Progenitor cell of endocrine pancreas (in vitro differentiated cells): ENCODE results near the gene OS9. TPM values are rescaled to one million over a fixed set of nuclear protein-coding genes. Genes with fewer than 3 reads are reported as not detected.

ENCODE experiments used
- DNase-seq: peaks from one replicate; pipeline ENCODE4 v3.0.0; 2021; ENCODE audit warnings: low spot score; ENCODE audit not compliant: unreplicated experiment
- H3K27ac Mint-ChIP-seq: 2 replicates; pipeline ENCODE4 v1.8.0; 2021; ENCODE audit warnings: mild to moderate bottlenecking, moderate library complexity, mixed read lengths
- H3K27me3 Mint-ChIP-seq: 2 replicates; pipeline ENCODE4 v1.8.0; 2021; ENCODE audit warnings: mixed read lengths
- H3K36me3 Mint-ChIP-seq: 2 replicates; pipeline ENCODE4 v1.8.0; 2022; ENCODE audit warnings: mixed read lengths; ENCODE audit not compliant: insufficient read depth
- H3K4me1 Mint-ChIP-seq: 2 replicates; pipeline ENCODE4 v1.8.0; 2021; ENCODE audit warnings: low read depth, mixed read lengths
- H3K4me3 Mint-ChIP-seq: 2 replicates; pipeline ENCODE4 v1.8.0; 2021; ENCODE audit warnings: low read depth, mild to moderate bottlenecking, moderate library complexity, mixed read lengths
- H3K9me3 Mint-ChIP-seq: 2 replicates; pipeline ENCODE4 v1.8.0; 2021; ENCODE audit warnings: low read depth, mixed read lengths
- total RNA-seq: library from RNA; stranded (reverse); gene quantifications from 2 replicates; pipeline ENCODE4 v1.2.1, GENCODE V29; 2021
- TF ChIP-seq, protein P1 (sequence below): fragments of 200-600 bp; sonication (generic); IDR thresholded peaks from one replicate; pipeline ENCODE4 v1.5.0; 2021; ENCODE audit warnings: antibody characterized with exemption, mild to moderate bottlenecking; ENCODE audit not compliant: unreplicated experiment

Gene OS9
- total RNA-seq, 1 donor from 2014 or later: 204 TPM

DNA sequence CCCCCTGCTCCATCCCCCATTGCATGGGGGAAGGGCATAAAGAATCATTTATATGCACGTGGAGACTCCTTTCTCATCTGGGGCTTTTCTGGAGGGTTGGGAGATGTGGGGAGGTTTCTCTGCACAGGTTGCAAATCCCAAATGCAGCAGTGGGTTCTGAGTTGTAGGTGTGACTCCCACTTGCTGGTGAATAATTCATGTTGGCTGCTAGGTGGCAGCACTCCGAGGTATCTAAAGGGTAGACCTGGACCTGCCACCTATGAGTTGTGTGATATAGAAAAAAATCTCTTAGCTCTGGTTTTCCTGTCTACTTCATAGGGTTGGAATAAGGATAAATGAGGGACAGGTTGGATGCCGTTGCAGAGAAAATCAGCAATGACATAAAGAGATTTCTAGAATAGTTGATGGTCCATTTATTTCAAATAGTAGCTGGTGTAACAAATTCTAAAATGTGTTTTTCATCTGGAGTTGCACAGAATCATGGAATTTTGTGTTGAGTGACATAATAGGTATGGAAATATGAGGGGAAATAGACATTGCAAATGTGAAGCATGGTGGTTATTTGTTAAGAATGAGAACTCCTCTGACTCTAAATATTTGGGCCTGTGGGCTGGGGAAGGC, 65.5 kb downstream of the OS9 start:
- Mint-ChIP-seq H3K4me3 (no peak overlapping the region), H3K27me3 (peaks cover 23% of the 10 kb centered on the region), H3K4me1 (peaks cover 12% of the 10 kb centered on the region), H3K9me3 (no peaks in the 10 kb centered on the region), H3K36me3 (peaks cover 17% of the 10 kb centered on the region), H3K27ac (no peak overlapping the region)
- no peak for DNase-seq
- TF ChIP-seq, protein P1, sequence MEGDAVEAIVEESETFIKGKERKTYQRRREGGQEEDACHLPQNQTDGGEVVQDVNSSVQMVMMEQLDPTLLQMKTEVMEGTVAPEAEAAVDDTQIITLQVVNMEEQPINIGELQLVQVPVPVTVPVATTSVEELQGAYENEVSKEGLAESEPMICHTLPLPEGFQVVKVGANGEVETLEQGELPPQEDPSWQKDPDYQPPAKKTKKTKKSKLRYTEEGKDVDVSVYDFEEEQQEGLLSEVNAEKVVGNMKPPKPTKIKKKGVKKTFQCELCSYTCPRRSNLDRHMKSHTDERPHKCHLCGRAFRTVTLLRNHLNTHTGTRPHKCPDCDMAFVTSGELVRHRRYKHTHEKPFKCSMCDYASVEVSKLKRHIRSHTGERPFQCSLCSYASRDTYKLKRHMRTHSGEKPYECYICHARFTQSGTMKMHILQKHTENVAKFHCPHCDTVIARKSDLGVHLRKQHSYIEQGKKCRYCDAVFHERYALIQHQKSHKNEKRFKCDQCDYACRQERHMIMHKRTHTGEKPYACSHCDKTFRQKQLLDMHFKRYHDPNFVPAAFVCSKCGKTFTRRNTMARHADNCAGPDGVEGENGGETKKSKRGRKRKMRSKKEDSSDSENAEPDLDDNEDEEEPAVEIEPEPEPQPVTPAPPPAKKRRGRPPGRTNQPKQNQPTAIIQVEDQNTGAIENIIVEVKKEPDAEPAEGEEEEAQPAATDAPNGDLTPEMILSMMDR: peak; percentile 60

GRCh38 chr12:57760347-57760982, 66.5 kb downstream of the OS9 start:
- no peak for DNase-seq
- Mint-ChIP-seq H3K36me3 (peaks cover 17% of the 10 kb centered on the region), H3K4me1 (peaks cover 12% of the 10 kb centered on the region), H3K4me3 (no peak overlapping the region), H3K27me3 (peaks cover 33% of the 10 kb centered on the region), H3K9me3 (no peaks in the 10 kb centered on the region), H3K27ac (no peak overlapping the region)
- TF ChIP-seq, protein P1: no peak

DNA sequence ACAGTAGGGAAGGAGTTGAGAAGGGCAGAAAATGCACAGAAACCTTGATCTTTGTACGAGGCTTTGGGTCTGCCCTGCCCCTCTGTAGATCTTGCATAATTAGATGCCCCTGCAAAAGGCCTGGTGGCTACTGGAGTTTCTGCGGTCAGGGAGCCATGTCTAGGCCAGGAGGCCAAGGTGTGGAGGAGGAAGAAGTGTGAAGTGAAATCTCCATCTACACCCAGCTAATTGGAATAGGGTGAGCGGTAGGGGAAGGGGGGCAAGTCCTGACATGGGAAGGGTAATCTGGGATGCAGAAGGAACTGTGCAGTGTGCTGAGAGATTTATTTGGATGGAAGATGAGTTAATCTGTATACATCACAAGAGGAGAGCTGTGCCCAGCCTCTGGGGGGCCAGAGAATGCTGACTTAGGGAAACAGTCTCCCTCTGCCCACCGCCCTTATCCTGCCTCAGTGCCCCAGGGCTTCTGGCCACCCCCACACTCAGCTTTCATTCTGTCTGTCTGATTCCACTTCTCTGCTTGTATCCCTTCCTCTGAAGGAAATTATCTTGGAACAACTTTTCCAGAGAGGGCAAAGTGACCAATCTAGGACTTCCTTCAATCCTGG, 67.6 kb downstream of the OS9 start:
- TF ChIP-seq, protein P1: no peak
- no peak overlapping the region for H3K27ac Mint-ChIP-seq
- peaks cover 12% of the 10 kb centered on the region for H3K4me1 Mint-ChIP-seq
- H3K4me3 Mint-ChIP-seq: no peak overlapping the region
- no peaks in the 10 kb centered on the region for H3K9me3 Mint-ChIP-seq
- no peak for DNase-seq
- peaks cover 43% of the 10 kb centered on the region for H3K27me3 Mint-ChIP-seq
- peaks cover 17% of the 10 kb centered on the region for H3K36me3 Mint-ChIP-seq

DNA sequence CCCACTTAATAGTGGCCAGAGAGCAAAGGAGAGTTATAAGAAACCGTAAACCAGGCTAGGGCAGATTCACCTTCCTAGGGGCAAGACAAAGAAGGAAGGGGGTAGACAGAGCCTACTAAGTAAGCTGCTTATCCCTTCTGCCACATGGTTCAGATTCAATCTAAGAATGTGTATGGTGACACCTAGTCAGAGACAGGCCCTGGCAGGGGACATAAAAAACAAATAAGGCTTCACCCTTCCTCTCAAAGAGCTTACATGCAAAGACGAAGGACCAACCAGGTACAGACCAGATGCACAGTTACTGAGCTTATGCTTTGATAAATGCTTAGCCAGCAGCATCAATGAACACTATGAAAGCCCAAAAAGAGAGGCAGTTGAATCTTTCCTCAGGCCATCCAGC, 68.5 kb downstream of the OS9 start:
- Mint-ChIP-seq H3K27me3 (peaks cover 52% of the 10 kb centered on the region), H3K36me3 (peaks cover 13% of the 10 kb centered on the region), H3K4me3 (no peak overlapping the region), H3K4me1 (peaks cover 10% of the 10 kb centered on the region), H3K27ac (no peak overlapping the region), H3K9me3 (no peaks in the 10 kb centered on the region)
- no peak for DNase-seq
- TF ChIP-seq, protein P1: no peak

- DNase-seq: no peak
- Mint-ChIP-seq H3K4me3 (peak overlapping the region; percentile 60), H3K9me3 (no peaks in the 10 kb centered on the region), H3K27me3 (peaks cover 63% of the 10 kb centered on the region), H3K4me1 (peaks cover 10% of the 10 kb centered on the region), H3K36me3 (peaks cover 10% of the 10 kb centered on the region), H3K27ac (no peak overlapping the region)
- TF ChIP-seq, protein P1: no peak
Measured at GRCh38 chr12:57763881-57764661, 70.1 kb downstream of the OS9 start.
